SIG-M5 treated with dmso at 0.1 percent for 504 hours (cell line): Measurements from ENCODE around the gene FAM72A.
"Not testable (repeated sequence)": the region's sequence is repeated elsewhere in the genome, so short reads cannot be mapped to it uniquely, and the experiment has no call there.

ENCODE experiments used
- DNase-seq: peaks from one replicate; lab custom pipeline; 2025; ENCODE audit not compliant: unreplicated experiment; lab: John Stamatoyannopoulos, UW

The FAM72A gene

DNA sequence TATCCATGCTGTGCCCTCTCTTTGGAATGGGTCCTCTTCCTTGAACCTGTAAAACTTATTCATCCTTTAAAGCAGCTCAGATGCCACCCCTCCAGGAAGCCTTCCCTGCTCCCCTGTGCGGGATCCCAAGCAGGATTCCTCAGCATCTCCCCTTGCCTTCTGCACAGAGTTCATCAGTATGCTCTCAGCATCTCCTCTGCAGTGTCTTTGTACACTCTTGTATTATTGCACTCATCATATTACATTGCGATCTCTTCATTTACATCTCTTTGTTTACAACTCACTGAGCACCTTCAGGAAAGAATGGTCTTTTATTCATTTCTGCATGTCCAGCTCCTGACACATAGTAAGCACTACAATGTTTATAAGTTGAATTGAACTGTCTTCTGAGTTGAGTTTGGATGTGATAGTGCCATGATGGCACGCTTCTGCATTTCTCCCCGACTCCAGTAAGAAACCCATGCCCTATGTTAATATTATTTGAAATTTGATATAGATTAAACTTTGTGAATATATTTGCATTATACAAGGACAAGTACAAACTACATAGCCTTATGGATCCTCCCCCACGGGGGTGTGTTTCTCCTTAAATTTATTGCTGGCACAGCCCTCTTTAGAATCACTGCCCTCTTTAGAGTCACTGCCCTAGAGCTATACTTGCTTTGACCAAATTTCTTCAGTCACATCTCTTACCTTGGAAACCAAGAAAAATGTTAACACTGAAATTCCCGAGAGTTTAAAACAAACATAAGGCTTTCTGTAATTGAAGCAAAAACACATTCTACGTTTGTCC lies 13.2 kb upstream of the FAM72A start:
- not testable (repeated sequence) for DNase-seq

DNA sequence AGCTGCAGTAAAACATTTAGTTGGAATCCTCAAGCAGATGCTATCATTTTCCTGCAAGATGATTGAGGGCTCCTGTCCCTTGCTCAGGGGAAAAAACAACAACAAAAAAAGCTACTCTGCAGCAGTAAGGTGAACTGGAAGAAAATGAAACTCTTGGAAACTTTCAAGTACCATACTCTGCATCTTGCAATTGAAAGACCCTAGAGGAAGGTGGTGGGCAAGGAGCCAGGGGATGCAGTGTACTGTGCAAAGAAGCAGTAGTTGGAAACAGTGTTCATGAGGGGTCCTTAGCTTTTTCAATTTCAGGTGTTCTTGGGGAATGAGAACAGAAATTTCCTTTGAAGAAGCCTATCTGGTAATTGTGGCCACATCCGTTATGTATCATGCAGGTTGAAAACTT lies 8.2 kb upstream of the FAM72A start:
- not testable (repeated sequence) for DNase-seq

DNA sequence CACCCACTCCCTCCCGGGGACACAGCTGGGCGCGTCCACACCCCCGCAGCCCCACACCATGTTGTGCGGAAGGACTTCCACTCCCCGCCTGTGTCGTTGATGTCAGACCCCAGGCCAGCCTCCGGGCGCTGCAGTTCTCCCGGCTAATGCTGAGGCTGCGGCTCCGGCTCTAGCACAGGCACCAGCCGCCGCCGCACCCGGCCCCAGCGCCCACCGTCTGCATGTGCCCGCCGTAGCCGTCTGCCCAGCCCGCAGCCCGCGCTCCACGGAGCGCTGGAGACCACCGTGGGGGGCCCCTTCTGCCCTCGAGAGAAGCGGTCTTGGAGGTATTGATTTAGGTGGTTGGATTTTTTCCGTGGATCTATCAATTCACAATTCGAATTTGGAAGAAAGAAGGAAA lies 2.9 kb upstream of the FAM72A start:
- DNase-seq, result not testable (repeated sequence)

DNA sequence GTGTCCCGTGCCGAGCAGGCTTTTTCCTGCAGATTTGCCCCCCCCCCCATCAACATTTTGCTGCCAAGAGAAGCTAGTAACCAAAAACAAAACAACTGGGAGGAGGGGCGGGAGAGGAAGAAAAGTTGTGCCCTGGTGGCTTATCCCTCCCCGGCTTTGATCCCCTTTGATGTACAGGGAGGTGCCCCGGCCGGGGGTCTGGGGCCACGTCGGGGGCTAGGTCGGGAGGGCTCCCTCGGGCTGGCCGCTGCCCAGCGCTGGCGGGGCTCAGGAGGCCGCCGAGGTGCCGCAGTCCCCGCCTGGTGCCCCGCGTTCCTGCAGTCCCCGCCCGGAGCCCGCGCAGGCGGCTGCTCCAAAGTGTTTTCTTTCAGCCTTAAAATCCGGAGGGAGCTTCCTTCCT lies 2.2 kb upstream of the FAM72A start:
- DNase-seq, result not testable (repeated sequence)

DNA sequence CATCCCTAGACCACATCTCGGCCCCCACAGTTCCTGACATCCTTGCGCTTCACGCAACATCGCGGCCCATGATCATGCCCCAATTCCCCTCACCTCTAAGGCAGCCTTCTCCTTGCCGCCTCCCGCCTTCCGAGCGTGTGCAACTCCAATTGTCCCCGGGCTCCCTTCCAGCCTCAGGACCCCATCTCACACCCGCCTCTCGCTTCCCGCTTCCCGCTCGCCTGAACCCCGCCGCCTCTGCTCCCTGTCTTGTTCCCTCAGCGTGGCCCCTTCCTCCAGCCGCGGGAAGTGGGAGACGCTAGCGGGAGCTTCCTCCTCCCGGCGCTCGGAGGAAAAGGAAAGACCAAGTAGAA lies 1.5 kb upstream of the FAM72A start:
- not testable (repeated sequence) for DNase-seq

DNA sequence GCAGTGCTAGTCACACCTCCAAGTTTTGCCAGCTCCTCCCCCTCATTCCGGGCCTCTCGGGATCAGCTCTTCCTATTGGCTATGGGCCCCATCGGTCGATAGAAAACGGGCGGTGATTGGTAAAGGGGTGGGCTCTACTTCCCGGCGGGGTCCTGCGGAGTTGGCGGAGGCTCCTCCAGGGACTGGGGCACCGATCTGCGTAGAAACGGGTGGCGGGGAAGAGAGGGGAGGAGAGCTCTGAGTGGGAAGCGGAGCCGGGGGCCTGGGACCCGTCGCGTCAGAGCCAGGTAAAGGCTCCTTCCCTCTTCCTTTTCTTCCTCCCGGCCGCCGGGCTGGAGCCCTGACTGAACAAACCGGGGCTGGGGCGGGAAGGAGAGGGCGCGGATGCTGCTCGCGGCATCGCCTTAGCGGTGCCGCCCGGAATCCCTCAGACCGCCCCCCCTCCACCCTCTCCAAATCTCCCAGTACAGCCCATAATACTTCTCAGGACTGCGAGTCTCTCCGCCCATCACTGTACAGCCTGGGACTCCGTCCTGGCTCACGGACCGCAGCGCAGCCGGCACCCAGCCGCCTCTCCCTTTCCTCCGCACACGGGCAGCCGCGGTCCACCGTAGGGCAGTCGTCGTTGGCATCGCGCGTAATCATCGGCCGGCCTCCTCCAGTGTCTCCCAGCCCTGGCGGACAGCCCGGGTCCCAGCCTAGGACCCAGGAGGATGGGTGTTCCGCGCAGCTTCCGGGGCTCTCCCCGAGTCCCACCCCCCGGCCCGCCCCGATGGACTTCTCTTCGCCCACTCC lies 922 bp upstream of the FAM72A start, which contains the start of gene SRGAP2:
TSS of gene SRGAP2 (plus strand) at position 178 of the 795 bp plus-strand sequence. CDS start 2,430 bp downstream, outside the sequence.
- not testable (repeated sequence) for DNase-seq

DNA sequence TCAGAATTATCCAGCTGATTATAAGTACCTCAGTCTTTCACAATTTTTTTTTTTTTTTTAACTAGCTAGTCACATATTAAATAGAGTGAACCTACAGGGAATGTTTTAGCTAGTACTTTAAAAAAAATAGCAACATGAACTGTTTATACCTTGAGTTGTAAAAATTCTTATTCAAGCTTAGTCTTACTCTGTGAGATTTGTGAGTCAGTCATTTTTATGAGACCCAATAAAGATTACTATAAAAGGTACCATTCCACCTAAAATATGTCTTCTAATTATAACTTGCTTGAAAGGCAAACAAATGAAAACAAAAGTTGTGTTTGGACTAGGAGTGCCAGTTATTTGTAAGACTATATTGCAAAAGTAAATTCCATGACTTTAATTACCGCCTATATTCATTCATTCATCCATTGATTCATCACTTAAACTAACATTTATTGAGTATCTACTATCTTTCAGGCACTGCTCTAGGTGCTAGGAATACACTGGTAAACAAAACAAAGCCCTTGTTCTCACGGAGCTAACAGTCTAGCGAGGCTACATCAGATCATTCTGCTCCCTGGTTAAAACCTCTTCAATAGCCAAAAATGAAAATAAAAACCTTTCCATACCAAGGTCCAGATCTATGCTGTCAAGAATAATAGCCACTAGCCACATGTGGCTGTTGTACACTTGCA lies 5.8 kb downstream of the FAM72A start:
- DNase-seq, result not testable (repeated sequence)

DNA sequence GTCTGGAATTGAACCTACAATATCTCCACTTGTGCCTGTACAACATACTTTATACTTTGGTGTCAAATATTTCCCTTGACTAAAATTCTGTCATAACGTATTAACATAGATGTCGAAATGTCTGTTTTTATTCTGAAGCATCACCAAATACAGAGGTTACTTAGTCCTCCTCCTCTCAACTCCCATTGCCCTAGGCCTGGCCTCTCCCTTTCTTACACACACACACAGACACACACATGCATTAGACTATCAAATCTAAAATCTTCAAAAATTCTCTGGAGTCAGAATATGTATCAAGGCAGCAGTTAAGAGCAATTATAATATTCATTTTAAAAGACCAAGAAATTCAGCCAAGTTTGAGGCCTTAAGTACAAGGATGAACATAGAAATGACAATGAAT lies 7.5 kb downstream of the FAM72A start:
- DNase-seq, result not testable (repeated sequence)

DNA sequence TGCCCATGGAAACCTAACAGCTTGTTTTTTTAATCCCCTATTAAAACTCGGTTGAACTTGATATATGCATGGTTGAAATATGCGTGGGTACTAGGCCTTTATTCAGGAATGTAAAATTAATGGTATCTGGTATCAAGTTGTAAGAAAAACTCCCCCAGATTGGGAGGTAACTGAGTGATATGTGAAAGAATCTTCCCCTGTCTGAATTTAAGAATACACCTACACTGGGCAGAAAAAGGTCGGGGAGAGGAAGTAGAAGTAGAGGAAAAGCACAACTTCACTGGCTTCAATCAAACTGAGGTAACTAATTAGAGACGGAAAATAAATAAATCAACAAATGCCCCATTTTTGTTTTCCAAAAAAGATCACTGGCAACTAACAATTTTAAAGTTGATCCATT lies 15.8 kb downstream of the FAM72A start:
- DNase-seq, result not testable (repeated sequence)

DNA sequence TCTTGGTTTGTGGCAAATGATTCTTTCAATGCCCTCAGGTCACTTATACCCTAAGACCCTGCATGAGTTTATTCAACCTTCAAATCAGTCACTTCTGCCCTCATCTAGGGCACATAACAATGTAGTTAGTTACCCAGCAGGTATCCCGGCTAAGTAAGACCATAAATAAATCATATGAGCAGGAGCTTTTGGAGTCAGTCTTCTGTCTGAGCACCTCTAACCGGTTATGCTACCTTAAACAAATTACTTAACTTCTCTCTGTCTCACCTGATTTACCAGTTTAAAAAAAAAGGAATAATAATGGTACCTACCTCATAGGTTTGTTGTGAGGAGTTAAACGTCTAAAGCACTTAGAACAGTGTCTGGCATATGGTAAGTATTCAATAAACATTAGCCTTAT lies 16.9 kb downstream of the FAM72A start:
- not testable (repeated sequence) for DNase-seq

DNA sequence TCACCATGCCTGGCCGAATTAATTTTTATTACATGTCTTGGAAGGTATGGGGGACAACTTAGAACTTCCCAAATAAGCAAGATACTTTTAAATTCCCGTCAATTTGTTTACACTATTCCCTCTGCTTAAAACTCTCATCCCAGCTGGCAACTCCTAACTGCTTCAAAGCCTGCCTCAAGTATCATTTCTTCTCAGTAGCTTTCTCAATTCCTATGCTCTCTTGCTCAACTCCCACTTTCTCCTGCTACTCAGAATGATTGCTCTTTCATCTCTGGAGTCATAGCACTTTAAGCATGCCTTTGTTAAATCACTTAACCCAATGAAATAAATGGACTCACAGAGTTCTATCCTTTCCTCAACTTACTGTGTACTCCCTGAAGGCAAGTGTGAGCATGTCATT lies 18.9 kb downstream of the FAM72A start:
- peak; percentile 43 for DNase-seq

DNA sequence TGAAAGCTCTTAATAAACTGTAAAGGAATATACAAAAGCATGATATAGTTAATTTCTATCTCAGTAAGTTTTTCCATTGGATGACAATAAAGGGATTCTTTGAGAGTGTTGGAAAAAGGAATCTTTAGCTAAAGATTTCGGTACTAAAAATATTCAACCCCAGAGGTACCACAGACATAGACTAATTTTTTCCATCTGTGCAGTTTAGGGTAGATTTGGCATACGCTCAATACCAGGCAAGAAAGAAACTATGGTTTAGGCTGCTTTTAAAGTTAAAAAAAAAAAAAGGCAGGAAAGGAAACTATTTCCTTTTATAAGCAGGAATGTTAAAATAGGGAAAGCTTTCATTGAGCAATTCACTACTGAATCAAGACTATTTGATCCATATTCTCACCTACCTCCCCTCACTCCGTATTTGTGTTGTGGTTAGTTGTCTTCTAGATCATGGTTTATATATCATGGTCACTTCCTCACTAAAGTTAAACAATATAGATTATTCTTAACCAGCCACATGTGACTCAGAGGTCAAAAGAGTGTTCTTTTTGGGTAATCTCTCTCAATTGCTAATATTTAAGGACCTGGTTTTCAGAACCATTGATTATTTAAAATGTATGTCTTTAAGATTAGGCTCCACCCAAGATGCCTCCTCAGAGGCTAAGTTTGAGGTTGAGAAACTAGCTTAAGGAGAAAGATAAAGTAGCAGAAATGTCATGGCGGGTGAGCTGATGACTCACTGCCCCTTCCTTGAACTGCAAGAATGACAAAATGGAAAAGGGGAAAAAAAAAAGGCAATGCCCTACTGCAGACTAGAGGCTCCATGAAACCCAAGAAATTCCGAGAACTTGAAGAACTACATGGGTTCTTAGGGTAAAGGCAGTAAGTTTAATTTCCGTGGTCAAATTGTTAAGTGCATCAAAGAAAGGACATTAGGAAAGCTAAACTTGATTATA lies 20.0 kb downstream of the FAM72A start:
- DNase-seq, result peak; percentile 30

DNA sequence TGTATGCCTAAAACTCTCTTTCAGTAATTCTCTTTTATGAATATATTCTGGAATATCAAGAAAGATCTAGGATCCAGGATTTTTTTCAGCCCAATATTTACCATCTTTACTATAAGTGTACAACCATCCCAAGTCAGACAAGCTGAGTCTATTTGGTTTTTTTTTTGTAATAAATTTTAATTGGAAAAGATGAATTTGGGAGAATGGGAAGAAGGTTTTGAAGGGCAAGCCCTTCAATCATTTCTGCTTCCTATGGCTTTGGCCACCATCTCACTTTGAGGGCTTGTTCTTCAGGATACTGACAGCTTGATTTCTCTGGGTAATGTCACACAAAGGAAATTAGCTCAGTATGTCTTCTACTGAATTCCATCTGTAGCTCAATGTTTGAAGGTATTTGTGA lies 23.0 kb downstream of the FAM72A start:
- DNase-seq, result not testable (repeated sequence)

DNA sequence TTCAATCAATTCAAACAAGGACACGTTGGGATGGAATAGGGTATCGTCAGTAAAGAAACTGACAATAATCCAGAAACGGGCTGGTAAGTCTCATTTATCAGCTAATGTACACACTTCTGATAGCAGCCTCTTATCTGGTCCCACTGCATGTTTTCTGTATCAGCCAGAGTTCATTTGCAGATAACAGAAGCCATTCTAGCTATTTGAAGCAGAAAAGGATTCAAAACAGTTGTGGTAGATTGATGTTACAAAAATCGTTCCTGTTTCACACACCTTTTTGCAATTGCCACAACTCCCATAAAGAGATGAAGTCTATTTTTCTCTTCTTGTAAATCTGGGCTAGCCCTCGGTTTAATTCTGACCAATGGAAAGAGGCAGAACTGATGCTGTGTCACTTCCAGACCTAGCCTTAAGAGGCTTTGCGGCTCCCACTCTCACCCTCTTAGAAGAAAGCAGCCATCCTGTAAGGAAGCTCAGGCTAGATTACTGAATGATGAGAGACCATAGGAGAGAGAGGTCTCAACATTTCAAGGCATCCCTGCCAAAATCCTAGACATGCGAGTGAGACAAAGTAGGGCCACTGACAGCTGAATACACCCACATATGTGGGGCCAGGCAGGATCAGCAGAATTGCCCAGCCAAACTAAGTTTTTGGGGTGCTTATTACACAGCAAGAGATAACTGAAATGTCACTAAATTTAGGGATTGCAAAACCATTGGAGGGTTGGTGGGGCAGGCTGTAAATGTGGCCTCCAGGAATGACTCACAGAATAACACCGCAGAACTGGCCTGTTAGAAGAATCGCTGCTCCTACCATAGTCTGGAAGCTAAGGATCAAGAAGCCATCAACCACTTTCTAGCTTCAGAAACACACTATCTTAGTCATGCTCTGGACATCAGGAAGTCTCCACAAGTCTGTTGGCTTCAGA lies 24.3 kb downstream of the FAM72A start:
- peak; percentile 95 for DNase-seq

DNA sequence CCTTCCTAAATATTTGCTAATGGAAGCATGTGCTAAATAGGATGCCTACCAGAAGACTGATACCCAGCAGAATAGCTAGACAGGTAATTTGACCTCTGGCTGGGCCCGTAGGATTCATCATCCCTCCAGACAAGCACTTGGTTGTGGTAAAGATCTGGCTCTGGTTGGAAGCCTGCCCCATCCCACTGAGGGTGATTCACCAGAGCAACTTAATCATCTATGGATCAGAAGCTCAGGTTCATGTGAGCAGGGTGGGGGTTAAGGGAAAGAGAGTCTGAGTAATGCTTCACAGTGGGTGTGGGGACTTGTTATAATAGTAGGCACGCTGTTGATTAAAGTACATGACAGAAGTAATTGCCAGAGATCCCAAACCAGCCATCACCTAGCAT lies 26.5 kb downstream of the FAM72A start:
- DNase-seq, result not testable (repeated sequence)

DNA sequence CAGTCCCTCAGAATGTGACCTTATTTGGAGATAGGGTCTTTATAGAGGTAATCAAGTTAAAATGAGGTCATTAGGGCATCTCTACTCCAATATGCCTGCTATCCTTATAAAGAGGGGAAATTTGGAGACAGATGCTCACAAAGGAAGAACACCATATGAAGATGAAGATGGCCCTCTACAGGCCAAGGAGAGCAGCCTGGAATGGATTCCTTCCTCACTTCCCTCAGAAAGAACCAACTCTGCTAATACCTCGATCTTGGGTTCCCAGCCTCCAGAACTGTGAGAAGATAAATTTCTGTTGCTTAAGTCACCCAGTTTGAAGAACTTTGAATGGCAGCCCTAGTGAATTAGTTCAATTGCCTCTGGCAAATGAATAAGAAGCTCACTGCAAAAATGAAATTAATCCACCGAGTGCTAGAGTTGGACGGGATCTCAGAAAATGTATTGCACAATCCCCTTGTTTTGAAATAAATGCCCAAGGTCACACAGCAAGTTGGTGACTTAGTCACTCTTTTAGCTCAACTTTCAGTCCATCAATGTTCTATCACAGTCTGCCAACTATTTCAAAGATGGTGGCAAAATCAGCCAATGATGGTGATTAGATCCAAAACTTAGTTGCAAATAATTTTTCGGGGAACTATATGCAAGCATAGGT lies 27.1 kb downstream of the FAM72A start:
- peak; percentile 74 for DNase-seq

DNA sequence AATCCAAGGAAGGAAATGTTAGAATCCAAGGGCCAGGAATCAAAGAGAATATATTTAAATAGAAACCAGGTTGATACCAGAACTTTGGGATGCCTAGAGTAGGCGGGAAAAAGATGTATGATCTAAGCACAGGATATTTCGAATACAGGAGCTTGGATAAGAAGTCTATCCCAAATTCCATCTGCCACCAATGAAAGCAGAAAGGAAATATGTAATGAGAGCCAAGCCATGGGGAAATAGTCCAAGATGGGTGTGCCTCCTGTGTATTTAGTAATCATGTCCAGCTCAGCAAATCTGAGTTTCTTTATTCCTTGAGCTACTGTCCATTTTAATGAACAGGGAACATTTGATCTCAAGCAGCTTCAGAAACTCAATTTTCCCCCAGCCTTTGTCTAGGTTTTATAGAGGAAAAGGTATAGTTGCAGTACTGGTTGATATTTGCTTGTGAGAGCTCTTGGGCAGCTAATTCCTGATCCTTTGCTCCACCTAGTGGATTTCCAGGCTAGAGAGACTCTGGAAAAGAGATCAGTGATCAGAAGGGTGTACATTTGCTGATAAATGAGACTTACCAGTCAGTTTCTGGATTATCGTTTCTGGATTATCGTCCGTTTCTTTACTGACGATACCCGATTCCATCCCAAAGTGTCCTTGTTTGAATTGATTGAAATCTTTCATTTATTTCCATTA lies 28.3 kb downstream of the FAM72A start:
- DNase-seq, result not testable (repeated sequence)

DNA sequence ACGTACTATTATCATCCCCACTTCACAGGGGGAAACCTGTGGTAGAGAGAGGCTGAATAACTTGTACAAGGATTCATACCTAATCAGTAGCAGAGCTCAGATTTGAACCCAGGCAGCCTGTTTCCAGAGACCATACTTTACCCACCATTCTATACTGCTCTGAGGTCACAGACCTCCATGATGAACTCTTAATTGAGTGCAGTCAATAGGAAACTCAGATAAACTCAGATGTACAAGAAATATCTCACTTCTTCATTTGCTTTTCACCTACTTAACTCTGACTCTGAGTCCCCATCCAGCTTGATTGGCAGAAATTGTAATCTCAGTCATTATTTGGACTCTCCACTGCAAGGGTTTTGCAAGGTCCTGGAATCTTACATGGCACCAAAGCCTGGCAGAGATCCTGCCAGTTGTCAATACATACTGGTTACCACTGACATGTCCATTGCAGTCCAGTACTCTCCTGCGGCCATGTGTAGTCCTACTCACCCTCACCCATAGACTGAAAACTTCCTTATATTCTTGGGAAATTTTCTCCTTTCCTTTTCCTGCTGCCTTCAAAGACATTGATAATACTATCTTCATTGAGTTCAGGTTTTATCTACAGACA lies 29.4 kb downstream of the FAM72A start:
- not testable (repeated sequence) for DNase-seq
